RKO (cell line): ENCODE results near the gene MTA3.

Experiments
- DNase-seq: peaks from one replicate; pipeline ENCODE4 v3.0.0-alpha.2; 2016; ENCODE audit warnings: low spot score

Gene MTA3

DNA sequence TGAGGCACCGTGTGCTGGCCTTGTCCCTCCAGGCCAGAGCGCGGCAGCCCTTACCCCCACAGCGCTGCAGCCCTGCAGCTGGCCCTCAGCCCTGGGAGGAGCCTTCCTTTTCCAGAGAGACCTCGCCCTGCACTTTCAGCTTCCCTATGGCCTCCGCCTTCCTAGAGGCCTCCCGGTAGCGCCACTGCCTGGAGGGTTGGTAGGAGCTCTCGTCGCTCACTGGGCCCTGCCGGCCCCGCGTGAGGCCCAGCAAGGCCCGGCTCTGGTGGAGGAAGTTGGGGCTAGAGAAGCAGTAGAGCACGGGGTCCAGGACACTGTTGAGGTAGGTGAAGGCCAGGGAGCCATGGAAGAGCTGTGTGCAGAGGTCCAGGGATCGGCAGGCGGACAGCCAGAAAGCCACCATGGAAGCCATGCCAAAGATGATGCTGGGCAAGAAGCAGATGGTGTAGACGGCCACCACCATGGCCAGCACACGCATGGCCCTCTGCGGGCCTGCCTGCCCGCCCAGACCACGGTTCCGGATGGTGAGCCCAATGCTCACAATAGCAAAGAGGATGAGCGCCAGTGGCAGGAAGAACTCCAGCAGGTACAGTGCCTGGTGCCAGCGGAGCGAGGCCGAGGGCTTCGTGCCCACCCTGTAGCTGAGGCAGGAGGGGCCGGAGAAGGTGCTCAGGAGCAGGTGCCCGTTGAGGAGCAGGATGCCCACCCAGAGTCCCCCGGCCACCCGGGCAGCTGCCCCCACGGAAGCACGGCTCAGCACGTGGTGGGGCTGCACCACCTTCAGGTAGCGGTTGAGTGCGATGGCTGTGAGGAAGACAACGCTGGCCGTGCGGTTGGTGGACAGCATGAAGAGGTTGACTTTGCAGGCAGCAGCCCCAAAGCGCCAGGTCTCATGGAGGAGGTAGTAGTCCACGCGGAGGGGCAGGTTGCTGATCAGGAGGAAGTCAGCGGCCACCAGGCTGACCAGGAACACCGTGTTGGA lies 194.7 kb downstream of the MTA3 start:
- DNase-seq: no peak

DNA sequence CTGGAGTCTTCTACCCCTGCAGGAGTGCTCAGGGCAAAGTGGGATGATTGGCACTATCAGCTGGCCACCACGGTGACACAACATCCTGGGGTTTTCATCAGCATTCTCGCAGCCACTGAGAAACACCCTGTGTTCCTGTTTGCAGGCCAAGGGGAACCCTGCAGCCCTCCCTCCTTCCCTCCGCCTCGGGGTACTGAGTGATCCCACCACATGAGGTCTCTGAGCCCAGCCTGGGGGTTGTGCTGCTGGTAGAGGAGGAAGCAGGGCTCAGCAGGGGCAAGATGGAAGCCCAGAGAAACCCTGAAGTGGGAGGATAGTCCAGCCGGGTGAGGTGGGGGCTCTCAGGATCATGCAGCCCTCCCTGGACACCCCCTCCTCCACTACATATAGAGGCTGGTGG lies 195.7 kb downstream of the MTA3 start, which contains the start of gene OXER1:
OXER1 (minus strand) TSS at position 40 of the 400 bp plus-strand sequence. CDS start 73 bp downstream, outside the sequence.
- DNase-seq: no peak

DNA sequence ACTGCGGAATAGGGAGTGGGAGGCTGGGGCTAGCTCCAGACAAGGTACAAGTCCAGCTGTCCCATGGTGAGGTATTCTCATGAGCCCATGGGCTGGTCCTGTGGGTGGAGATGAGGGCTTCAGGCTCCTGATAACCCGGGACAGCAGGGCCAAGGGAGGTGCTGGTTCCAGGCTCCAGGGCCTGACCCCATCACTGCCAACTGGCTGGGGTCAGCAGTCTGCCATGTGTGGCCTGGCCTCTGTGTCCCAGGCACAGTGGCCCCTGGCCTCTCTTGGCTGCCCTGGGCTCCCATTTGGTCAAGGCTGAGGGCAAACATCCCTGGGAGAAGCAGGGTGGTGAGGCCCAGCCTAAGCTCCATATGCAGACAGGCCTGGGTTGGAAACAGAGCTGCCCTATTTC lies 196.5 kb downstream of the MTA3 start:
- DNase-seq: no peak

DNA sequence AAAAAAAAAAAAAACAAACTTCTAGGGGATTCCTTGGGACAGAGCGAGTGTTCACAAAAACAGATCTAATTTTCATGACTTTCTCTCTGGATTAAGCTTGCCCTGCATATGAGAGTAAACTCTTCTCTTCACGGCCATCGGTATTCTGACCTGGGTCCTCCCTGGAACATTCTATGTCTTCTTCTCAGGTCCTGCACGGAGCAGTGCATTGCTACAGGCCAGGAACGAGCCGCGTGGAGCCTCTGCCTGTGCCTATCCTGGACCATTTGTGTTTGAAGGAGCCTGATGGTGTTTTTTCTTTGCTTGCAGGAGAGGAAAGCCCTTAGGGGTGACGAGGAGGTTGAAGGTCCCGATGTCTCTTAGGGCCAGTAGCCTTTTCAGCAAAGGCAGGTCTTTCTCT lies 197.3 kb downstream of the MTA3 start:
- no peak for DNase-seq

DNA sequence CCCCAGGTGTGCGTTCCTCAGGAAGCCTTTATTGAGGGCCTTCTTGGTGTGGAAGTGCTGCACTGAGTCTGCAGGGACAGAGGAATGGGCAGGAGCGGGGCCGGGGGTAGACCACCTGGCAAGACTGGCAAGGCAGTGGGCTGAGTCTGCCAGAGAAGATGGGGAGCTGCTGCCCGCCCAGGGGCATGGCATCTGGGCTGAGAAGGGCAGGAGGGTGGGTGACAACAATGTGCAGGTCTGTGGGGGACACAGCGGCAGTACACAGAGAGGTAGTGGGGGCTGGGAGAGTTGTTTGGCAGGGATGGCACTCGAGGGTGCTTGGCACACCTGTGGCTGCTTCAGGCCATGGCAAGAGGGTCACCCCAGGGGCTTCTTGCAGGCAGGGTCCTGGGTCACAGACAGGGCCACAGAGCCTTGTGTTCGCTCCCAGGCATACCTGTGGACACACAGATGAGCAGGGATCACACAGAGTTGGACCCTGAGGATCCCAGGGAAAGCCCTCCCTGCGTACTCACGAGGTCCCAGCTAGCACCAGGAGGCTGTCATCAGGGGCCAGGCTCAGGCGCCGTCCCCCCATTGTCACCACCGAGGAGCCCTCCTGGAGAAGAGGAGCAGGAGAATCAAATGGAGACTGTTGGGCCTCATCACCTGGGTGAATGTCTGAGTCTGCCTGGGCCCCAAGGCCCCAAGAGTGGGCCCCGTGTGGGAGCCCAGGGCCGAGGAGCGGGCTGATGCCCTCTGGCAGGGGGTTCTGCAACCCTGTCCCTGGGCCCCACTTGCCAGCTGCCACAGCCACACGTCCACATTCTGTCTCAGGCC lies 198.9 kb downstream of the MTA3 start:
- DNase-seq: no peak

DNA sequence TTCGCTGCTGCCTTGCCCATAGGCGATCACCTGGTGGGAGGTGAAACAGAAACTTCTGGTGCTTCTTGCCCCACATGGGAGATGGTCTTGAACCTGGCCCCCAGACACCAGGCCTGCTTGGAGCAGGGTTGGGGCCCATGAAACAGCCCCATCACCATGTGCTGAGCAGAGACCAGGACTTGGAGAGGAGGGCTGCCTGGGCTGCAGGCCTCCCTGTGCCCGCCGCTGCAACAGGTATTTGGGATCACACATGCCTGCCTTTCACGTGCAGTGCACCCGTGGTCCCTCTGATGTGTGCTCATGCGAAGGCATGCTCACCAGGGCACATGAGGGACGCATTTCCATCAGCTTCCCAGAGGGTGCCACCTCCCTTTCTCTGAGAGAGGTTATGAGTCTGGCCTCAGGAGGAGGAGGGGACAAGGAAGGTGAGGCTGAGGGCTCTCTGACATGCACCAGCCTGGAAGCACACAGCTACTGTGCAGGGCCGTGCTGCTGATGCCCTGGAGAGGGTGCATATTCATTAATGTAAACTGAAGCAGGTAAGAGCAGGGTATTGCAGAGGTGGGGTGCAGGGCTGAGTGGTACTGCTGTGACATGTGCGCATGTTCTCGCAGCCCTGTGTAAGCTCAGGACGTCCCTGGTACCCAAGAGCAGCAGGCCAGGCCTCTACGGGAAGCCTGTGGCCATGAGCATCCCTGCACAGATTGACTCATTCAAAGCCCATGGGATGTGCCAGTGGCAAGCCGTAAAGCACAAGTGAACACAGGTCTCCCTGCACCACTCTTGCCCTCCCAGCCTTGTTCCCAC lies 199.7 kb downstream of the MTA3 start:
- DNase-seq: no peak

DNA sequence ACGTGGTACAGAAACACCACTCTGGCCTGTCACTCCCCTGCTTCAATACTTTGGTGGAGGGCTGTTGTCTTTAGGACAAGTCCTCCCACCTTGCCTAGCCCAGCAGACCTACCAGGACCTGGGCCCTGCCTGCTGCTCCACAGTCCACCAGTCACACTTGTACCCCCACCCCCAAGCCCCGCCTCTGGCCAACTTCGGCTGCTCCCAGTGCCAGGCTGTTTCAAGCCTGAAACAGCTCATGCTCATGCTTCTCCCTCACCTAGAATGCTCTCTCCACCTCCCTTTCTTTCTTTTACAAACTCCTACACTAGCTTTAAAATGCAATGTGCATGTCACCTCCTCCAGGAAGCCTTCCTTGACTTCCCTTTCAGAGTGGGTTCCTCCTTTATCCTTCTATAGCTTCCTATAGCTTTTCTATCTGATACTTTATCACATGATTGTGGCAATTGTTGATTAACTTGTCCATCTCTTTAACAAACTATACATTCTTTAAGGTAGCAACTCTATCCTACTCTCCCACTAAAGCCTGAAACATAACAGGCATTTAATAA lies 200.3 kb downstream of the MTA3 start:
- DNase-seq: no peak

DNA sequence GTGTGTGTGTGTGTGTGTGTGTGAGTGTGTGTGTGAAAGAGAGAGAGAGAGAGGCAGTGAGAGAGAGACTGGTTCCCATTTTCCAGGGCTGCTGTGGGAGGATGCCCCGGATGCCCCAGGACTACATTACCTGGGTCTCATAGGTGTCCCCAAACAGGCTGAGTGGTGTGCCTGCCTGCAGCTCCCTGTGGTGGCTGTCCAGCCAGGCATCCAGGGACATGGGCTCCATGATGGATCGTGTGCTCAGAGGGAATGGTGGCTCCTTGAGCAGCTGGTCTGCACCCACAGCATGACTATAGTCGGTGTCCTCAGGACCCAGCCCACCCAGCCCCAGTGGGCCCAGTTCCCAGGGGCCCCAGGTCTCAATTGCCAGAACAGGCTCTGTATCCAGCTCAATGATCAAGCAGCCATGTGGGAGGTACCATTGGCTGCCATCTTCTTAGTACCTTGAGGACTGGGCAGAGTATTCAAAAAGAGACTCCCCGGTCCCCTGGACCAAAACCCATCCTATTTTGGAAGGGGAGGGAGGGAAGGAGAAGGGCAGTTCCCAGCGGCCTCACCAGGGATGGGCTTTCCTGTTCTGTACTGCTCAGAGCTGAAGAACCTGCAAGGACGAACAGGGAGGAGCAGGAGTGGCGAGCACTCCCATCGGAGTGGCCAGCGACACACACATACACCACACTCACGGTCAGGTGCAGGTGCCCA lies 201.3 kb downstream of the MTA3 start:
- DNase-seq: no peak

DNA sequence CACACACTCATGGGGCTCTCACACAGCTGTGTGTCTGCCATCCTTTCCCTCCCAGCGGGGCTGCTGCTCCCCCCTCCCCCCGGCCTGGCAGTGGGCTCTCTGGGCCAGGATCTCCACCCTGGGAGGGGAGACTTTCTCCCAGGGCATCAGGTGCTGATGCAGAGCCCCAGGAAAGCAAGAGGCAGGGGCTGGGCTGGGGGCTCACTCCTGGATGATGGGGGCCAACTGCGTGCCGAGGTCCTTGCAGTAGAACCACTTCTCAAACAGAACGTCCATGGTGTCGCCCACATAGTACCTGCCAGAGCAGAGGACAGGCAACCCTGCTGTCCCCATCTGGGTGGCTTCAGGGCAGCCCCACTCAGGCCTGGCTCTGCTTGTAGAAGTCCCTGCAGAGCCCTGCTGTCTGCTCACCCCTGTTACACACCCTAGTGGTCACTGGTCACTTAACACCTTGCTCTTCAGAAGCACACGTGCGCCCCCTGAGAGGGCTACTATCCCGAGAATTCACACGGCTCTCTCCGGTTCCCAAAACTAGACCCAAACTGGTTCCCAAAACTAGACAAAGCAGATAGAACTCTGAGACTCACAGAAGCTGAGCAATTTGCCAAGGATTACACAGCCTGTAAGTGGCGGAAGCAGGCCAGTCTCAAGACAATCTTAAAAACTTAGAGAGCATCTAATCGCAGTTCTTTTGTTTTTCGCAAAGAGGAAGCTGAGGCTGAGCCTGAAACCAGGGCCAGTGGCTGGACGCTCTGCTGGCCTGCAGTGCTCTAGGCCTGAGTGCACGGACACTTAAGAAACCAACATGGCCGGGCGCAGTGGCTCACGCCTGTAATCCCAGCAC lies 202.1 kb downstream of the MTA3 start:
- DNase-seq: peak; percentile 65

DNA sequence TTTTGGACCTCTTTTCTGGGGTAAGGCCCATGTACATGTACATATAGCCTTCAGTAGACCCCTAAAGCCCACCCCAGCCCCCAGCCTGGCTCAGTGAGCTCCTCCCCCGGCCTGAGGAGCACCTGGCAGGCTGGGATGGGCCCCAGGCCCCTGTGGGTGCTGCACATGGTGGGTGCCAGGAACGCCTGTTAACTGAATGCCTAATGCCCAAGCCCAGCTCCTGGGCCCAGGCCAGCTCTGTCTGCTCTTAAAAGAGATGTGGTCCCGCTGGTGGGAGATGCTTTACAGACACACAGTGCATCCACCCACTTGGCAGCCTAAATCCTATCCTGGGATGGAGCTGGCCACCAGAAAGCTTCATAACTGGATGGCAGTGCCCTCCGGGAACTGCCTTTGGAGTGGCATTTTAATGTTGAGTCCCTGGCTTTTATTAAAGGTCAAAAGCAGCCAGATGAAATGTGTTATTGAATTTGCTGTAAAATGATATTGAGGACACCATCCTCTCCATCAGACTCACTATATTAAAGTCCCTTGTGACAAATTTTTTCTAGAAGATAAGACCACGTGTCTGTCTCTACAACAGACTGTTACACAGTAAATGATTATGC lies 203.2 kb downstream of the MTA3 start:
- no peak for DNase-seq

DNA sequence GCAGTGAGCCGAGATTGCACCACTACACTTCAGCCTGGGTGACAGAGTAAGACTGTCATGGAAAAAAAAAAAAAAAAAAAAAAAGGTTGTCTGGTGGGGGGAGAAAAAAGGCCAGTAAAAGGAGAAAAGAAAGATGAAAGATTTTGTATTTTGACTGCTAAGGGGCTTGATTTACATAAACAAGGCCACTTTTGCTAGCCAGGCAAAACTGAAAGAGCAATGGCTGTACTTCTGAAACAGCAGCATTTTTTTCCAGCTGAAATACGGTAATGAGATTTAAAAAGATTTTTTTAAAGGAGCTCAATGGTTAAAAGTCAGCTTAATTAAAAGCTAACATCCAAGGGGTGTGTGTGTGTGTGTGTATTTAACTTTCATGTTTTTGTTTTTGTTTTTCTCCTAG lies 206.8 kb downstream of the MTA3 start:
- DNase-seq: no peak

DNA sequence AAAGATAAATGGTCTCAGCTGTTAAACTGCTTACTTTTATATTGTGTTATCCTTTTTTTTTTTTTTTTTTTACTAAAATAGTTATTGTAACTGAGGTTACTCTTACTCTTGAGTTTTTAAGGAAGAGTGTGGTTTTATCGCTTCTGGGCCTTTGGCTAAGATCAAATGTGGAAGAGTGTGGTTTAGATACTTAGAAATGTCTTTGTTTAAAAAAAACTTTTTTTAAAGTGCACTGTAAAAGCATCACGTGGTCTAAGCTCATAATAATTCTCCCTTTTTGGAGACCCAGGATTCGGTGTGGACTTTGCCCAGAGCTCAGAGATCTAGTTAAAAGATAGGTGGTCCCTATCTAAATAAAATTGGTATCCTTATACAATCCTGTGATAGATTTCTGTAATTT lies 207.4 kb downstream of the MTA3 start:
- DNase-seq: no peak

DNA sequence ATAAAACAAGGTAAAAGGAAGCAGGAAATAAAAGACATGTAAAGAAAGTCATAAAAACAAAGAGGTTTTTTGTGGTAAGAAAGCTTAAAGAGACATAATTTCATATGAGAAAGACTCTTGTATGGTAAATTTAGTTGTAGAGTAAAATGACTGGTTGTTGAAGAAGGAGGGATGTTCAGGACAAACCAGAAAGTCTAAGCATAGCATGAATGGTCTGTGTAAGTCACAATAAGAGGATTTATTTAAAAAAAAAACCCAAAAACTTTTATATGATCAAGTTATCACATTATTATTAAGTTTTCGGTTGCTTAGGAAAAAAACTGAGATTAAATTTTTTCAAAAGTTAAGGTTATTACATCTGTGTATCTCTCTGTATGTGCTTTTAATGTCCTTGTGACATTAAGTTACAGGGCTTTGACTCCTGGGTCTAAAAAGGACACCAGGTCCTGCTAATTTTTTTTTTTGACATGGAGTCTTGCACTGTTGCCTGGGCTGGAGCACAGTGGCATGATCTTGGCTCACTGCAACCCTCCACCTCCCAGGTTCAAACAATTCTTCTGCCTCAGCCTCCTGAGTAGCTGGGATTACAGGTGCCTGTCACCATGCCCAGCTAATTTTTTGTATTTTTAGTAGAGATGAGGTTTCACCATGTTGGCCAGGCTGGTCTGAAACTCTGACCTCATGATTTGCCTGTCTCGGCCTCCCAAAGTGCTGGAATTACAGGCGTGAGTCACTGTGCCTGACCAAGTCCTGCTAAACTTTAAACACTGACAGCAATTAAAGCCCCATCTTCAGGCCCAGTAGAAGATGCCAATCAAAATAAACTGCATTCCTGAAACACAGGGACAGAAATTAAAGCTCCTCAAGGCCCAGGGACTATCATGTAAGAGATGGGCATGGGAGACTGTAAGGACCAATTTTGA lies 209.7 kb downstream of the MTA3 start:
- no peak for DNase-seq

DNA sequence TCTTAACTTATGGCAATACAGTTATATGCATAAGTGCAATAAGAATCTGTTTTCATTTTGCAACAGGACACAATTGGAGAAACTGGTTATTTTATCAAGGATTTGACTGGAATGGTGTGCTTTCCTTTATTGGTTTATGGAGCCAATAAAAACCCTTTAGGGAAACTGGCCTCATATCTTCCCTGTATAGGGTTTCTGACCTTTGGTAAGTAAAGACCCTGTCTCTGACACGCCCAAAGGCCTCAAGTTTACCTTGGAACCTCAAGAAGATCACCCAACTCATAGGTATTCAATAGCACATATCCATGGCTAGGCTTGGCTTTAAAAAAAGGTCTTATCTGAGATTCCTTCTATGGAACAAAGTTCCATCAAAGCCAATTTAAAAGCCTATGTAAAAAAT lies 212.7 kb downstream of the MTA3 start:
- DNase-seq: no peak

DNA sequence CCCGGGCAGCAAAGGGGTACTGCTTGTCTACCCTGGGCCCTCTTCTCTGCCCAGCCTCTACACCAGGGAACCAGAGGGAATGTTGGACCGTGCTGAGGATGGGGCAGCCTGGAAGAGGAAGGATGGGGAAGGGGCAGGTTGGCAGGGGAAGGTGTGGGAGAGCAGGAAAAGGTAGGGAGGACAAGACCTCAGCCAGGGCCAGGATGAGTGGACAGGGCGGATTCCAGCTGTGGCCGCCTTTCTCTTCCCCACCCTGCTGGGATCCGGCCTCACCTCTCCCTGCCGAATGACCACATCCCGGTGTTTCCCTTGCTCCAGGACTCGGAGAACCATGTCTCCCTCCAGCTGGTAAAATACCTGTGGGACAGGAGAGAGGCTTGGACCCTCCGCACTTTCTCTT lies 215.1 kb downstream of the MTA3 start:
- DNase-seq: no peak

DNA sequence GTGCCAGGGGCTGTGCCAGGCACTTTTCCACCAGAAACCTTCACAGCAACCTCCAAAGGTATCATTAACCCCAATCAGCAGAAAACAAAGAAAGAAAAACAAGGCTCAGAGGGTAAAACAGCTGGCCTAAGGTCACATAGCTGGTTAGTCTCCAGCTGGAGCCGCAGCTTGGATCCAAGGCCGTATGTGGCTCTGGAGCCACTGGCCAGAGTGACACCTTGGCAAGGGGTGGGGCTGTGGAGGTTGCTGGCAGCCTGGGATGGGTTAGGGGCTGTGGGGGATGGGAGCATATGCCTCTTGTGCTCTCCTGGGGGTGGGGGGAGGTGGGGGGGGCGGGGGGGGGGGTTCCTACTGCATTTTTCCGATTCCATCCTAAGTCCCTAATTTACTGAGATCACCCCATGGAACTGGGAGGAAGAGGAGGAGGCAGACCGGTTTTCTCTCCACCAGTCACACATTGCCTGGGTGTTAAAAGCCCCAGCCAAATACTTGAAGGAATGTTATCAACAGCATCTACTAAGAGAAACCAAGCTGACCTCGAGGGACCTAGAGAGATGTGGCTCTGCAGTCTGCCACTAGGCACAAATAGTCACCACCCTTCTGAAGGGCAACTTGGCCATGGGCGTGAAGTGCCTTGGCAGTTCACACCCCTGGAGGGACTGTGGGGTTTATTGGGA lies 215.9 kb downstream of the MTA3 start:
- no peak for DNase-seq

DNA sequence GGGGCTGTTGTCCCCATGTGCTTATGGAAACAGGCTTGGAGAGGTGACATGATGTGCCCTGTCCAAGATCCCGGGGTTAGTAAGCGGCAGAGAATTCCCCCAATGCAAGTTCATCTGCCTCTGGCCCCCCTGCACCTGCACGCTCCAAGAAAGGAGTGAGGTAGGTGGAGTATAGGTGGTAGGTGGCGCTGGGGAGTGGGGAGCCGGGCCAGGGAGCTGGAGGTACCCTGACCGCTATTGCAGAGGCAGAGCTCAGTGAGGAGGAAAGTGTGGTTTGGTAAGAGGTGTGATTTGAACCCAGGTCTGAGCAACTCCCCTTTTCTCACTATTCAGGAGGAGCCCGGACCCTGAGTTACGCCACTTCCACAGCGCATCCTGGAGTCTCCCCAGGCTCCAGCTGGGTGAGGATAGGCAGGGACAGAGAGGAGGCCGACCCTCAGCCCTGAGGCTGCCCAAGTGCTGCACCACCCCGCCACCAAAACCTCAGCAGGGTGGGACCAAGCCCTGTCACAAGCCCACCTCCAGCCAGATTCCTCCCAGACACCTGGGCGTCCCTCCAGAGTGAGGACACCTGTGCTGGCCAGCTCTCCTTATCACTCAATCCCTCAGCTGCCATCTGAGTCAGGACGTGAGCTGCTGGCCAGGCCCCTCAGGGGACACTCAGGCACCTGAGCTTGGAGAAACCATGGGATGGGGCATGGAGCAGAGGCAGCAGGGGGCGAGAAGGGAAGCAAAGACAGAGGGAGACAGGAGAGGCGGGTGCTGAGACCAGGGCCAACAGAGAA lies 218.3 kb downstream of the MTA3 start:
- DNase-seq: no peak
